Left colon (tissue), 2 donors: ENCODE data around the gene COQ7. TPM values are rescaled to one million over a fixed set of nuclear protein-coding genes. Genes with fewer than 3 reads are reported as not detected.

Experiments
- ATAC-seq: fragments of 200-7000 bp; cut with Tn5 transposase; one replicate; pipeline ENCODE4 v1.9.1; 2020; ENCODE audit warnings: mild to moderate bottlenecking, moderate library complexity
- DNase-seq, 2 donors: peaks; one replicate each; pipeline ENCODE4 v3.0.0-alpha.2; 2020
- intact Hi-C, 2 donors: fragments of 100-400 bp; cut with DNase I in 1 of 2; cut with micrococcal nuclease in 1 of 2; formaldehyde crosslinking; loops; one replicate each; pipeline versions ENCODE4 v1.11.2 to v1.14.0; 2022; cut with DNase I, micrococcal nuclease
- total RNA-seq, 2 donors: library from RNA; stranded (reverse); fragmentation: NEBNext Ultra II Directional; extraction: Animal tissue kit (Norgen Biotek cat#: 25700); gene quantifications; one replicate each; pipeline ENCODE4 v1.2.1, GENCODE V29; 2021
- donor health status: DM: no; HTN: no; CAD: no.
- donor health status: DM: yes; HTN: yes; CAD: no.

Gene COQ7
- total RNA-seq, 2 donors from 2014 or later: 25.9 to 29.6 TPM

DNA sequence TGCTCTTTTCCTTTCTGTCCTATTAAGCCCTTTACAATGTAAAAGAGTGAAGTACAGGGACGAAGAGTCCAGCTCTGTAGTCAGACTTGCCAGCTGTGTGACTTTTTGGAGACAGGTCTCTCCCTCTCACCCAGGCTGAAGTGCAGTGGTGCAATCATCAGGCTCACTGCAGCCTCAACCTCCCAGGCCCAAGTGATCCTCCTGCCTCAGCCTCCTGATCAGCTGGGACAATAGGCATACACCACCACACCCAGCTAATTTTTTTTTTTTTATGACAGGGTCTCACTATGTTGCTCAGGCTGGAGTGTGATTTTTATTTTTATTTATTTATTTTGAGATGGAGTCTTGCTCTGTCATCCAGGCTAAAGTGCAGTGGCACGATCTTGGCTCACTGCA is 39.2 kb downstream of the COQ7 start:
- intact Hi-C loops: no loop called here
- ATAC-seq (no peak), DNase-seq (no peak)

DNA sequence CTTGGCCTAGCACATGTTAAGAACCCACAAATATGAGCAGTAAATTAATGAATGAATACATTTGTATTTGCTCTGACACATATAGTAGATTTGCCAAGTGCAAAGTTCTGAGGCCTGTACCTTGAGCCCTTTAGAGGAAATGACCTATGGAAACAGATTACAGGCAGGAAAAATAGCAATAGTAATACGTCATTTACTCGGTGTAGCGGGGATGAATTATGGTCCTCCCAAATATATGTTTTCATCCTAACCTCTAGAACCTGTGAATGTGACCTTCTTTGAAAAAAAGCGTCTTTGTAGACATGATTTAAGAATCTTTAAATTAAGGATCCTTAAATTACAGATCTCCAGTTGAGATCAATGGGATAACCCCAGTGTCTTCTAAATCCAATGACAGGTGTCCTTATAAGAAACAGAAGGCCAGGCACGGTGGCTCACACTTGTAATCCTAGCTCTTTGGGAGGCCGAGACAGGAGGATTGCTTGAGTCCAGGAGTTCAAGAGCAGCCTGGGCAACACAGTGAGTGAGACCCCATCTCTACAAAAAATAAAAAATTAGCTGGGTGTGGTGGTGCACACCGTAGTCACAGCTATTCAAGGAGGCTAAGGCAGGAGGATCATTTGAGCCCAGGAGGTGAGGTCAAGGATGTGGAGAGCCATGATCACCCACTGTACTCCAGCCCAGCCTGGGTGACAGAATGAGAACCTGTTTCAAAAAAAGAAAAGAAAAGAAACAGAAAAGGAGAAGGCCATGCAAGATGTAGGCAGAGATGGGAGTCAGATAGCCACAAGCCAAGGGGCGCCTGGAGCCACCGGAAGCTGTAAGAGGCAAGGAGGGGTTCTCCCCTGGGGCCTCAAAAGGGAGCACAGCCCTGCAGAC is 41.2 kb downstream of the COQ7 start:
- no peak for DNase-seq
- peak; percentile 81 for ATAC-seq
- intact Hi-C loops: no loop called here

DNA sequence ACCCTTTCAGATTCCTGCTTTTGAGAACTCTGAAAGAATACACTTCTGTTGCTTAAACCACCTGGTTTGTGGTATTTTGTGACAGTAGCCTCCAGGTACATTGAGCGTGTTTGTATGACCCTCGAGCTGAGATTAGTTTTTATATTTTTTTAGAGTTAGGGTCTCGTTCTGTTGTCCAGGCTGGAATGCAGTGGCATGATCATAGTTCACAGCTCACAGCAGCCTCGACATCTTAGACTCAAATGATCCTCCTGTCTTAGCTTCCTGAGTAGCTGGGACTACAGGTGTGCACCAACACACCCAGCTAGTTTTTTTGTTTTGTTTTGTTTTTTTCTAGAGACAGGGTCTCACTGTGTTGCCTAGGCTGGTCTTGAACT is 41.9 kb downstream of the COQ7 start:
- intact Hi-C loops: no loop called here
- no peak for ATAC-seq

DNA sequence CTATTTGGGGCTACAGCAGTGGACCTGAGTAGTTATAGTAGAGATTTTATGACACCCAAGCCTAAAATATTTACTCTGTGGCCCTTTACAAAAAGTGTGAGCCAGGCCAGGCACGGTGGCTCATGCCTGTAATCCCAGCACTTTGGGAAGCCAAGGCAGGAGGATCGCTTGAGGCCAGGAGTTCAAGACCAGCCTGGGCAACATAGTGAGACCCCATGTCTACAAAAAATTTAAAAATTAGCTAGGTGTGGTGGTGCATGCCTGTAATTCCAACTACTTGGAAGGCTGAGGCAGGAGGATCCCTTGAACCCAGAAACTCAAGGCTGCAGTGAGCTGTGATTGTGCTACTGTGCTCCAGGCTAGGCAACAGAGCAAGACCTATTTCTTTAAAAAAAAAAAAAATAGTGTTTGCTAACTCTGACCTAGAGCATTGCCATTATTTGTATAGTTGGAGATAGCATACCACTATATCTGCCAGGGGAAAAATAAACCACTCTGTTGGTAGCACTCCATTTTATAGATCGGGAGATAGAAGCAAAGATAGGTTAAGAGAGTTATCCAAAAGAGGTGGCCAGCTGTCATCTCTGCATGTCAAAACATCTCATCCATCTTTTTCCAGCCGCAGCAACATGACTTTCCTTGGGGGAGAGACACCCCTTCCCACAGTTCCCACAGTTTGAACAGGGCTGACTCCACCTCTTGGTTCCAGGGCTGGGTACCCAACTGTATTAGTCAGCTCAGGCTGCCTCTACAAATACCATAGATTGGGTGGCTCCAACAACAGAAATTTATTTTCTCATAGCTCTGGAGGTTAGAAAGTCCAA is 43.3 kb downstream of the COQ7 start:
- ATAC-seq (no peak), DNase-seq (no peak)
- intact Hi-C loops: no loop called here

More for the DNA sequence above, 41.9 kb downstream of the COQ7 start:
- no peak for DNase-seq

DNA sequence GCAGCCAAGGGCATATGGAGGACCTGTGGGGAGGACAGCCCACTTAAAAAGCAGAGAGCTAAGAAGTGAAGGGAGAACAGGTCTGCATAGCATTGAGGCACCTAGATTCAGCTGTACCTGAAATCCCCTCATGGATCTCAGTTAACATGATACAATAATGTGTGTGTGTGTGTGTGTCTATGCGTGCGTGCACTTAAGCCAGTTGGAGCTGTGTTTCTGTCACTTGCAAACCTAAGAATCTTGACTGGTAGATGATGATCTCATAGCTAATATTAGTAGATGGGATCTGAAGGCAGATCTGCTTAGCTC is 44.6 kb downstream of the COQ7 start:
- no peak for ATAC-seq
- DNase-seq: no peak
- intact Hi-C loops: no loop called here

DNA sequence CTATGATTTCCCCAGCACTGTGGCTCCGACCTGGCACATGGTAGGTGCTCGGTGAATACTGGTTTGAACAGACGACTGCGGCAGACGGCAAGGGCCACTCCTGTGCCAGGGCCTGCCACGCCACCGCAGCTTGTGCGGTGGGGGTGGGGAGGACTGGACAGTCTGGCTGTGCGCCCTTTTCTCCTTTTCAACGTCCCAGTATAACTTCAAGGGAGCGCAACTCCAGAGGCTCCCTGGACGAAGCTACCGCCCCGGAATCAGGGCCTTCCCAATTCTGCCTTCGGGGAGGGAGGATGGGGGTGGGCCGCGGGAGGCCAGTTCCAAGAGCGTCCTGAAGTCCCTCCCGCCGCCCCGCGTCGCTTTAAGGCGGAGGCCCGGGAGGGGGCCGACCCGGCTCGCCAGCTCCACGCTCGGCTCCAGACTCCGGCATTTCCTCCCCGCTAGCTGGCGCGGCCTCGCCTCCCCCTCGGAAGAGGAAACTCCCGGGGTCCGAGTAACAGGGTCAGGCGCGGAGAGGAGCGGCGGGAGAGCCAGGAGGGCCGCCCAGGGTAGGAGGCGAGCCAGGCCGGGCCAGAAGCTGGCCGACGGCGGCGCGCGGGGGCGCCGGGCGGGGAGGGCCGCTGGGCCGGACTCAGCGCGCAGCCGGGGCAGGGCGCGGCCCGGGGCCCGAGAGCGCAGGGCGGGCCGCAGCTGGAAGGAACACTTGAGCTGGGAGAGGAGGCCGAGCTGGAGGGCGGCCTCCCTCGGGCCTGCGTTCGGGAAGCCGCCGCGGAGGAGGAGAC is 46.4 kb downstream of the COQ7 start, which contains the start of gene ITPRIPL2:
TSS of gene ITPRIPL2 (plus strand) at position 388 of the 782 bp plus-strand sequence. CDS start 498 bp downstream, outside the sequence.
- intact Hi-C loops: no loop called here
- DNase-seq (peak; percentile 86), ATAC-seq (peak; percentile 79)

DNA sequence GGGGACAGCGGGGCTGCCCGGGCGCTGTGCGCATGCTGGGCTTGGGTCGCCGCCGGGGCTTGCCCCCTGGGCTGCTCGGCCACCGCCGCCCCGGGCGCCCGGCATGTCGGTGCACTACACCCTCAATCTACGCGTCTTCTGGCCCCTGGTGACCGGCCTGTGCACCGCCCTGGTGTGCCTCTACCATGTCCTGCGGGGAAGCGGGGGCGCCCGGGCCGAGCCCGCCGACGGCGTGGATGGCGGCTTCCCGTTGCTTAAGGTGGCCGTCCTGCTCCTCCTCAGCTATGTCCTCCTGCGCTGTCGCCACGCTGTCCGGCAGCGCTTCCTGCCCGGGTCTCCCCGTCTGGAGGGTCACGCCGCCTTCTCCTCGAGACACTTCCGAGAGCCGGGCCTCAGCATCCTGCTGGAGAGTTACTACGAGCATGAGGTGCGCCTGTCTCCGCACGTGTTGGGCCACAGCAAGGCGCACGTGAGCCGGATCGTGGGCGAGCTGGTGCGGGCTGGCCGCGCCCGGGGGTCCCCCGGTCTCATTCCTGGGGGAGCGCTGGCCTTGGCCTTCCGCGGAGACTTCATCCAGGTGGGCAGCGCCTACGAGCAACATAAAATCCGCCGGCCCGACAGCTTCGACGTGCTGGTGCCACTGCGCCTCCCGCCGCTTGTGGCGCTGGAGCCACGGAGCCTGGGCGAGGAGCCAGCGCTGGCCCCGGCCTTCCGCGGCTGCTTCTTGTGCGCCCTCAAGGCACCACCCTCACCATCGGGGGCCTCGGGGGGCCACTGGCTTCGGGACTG is 47.1 kb downstream of the COQ7 start:
- ATAC-seq (peak; percentile 38), DNase-seq (peak; percentile 71 to 74)
- intact Hi-C loops: no loop called here

- ATAC-seq (no peak), DNase-seq (no peak)
- intact Hi-C loops: no loop called here
Measured at GRCh38 chr16:19115148-19116021, 48.0 kb downstream of the COQ7 start.

DNA sequence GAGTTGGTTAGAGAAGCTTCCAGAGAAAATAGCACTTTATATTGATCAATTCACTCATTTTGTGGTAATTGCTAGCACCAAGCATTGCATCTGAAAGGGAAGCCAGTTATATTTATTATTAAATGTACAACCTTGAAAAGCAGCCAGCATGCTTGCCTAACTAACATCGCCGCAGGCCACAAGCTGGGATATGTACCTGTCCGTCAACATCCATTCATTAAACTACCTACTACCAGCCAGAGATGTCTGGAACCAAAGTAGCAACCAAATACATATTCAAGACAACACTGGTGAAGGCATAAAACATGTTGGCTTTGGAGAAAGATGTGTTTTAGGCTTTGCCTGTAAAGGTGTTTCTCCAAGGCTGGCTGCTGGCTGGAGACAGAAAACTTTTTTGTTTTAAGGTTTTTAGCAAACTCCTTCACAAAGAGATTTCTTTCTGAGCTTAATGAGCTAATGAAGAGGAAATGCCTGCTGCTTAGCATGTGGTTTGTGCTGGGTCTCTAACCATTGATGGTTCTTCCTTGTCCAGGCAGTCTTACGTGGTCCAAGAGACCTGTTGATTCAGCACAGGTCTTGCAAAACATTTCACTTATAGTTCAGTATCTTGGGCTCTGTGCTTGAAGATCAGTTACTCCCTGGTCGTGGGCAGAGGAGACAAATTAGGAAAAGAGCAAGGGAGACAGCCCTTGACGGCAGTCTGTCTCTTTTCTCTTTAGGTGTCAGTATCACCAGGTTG is 49.5 kb downstream of the COQ7 start:
- DNase-seq (no peak), ATAC-seq (no peak)
- intact Hi-C loops: no loop called here

- ATAC-seq: no peak
- intact Hi-C loops: no loop called here
- no peak for DNase-seq
Measured at GRCh38 chr16:19118938-19119431, 51.6 kb downstream of the COQ7 start.

GRCh38 chr16:19119564-19119963 is 52.1 kb downstream of the COQ7 start:
- DNase-seq (no peak), ATAC-seq (no peak)
- intact Hi-C loops: no loop called here

DNA sequence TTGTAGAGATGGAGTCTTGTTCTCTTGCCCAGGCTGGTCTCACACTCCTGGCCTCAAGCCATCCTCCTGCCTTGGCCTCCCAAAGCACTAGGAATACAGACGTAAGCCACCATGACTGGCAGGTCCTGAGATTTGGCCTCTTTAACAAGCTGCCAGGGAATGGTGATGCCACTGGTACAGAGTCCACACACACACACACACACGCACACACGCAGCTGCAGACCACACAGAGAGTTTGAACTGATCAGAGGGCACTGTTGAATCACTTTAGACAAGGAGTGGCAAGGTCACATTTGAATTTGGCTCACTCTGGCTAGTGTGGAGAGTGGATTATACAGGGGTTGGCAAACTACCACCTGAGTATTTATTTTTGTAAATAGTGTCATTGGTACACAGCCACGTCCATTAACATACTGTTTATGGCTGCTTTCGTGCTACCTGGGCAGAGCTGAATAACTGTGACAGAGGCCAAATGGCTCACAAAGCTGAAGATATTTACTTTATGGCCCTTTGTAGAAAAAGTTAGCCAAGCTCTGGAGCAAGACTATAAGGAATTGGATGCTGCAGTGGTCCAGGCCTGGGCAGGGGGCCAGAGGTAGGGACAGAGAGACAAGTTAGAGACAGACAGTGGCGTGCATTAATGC is 56.2 kb downstream of the COQ7 start:
- DNase-seq (peak; percentile 86 to 88), ATAC-seq (peak; percentile 94)
- intact Hi-C loops: no loop called here

DNA sequence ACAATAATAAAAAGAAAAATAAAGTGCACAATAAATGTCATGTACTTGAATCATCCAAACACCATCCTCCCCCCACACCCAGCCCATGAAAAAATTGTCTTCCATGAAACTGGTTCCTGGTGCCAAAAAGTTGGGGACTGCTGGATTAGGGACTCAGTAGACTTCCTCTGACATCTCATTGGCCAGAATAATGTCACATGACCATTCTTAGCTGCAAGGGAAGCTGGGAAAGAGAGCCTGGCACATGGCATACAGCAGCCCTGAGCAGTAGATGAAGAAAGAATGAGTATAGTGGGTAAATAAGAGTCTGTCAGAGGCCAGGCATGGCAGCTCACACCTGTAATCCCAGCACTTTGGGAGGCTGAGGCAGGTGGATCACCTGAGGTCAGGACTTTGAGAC is 58.9 kb downstream of the COQ7 start:
- intact Hi-C loops: no loop called here

DNA sequence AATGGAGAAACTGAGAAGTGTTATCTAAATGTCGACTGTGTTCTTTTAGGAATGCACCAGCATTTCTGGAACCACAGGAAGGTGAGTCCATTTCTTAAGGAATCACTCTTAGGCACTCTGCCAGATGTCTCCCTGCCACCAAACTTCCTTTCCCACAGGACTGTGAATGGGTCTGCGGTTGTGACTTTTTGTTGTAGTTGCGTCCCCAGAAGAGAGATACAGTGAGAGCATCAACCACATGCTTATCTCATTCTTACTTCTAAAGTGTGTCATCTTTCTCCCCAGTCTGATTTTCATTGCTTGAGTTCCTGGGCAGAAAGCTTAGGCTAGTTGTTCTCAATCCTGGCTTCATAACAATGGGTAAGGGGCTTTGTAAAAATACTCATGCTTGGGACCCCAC is 59.8 kb downstream of the COQ7 start:
- no peak for DNase-seq
- ATAC-seq: no peak
- intact Hi-C loops: no loop called here

More for the DNA sequence above, 58.9 kb downstream of the COQ7 start:
- ATAC-seq (no peak), DNase-seq (no peak)

DNA sequence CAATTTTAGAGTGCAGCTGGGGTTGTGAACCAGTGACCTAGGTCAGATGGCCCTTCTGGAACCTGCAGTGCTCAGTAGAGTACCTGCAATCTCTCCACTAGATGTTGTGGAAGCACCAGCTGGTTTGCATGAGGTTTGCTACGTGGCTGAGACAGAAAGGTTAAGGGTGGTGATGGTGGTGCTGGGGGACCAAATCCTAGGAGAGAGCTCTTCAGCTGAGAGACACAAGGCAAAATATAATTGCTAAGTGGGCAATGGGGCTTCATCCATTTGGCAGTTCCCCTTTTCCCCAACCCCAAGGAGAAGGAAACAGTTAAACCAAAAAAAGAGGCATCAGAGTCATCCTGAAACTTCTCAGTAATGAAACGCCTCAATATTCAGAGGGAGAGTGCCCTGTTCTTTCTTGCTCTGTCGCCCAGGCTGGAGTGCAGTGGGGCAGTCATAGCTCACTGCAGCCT is 60.3 kb downstream of the COQ7 start:
- no peak for ATAC-seq
- DNase-seq: no peak
- intact Hi-C loops: no loop called here

GRCh38 chr16:19128454-19129200 is 61.2 kb downstream of the COQ7 start:
- intact Hi-C loops: no loop called here
- no peak for DNase-seq
- ATAC-seq: no peak
